ENCODE results near the gene ADCY1. TPM values are rescaled to one million over a fixed set of nuclear protein-coding genes. Genes with fewer than 3 reads are reported as not detected.

Gene ADCY1
- total RNA-seq, 4 donors from 2014 or later, result 0.15 to 0.72 (median 0.26) TPM

- Histone ChIP-seq H3K4me1 (no peaks in the 10 kb centered on the region), H3K27me3 (no peaks in the 10 kb centered on the region), H3K4me3 (no peak overlapping the region), H3K27ac (no peak overlapping the region), H3K9me3 (no peaks in the 10 kb centered on the region), H3K36me3 (no peaks in the 10 kb centered on the region)
- TF ChIP-seq POLR2AphosphoS5 (IDR thresholded peaks at IDR 0.05), result no peak
- no peak for TF ChIP-seq EP300 (IDR thresholded peaks at IDR 0.05)
- no peak for TF ChIP-seq POLR2A (IDR thresholded peaks at IDR 0.05)
- no peak for TF ChIP-seq CTCF (IDR thresholded peaks at IDR 0.05)
- peak in 1 of 2 donors; percentile 54 for DNase-seq (ENCODE audit: low spot score in 2 of 2)
- WGBS, result 94% methylated on average over 10 of the region's 10 CpGs
Measured at GRCh38 chr7:45655539-45655938, 81.4 kb downstream of the ADCY1 start.

GRCh38 chr7:45656431-45656830, 82.3 kb downstream of the ADCY1 start:
- DNase-seq (ENCODE audit: low spot score in 2 of 2), result peak in 1 of 2 donors; percentile 32
- no peaks in the 10 kb centered on the region for H3K36me3 ChIP-seq
- H3K27ac ChIP-seq, result no peak overlapping the region
- no peaks in the 10 kb centered on the region for H3K9me3 ChIP-seq
- no peak for TF ChIP-seq CTCF (IDR thresholded peaks at IDR 0.05)
- no peak for TF ChIP-seq EP300 (IDR thresholded peaks at IDR 0.05)
- TF ChIP-seq POLR2AphosphoS5 (IDR thresholded peaks at IDR 0.05), result no peak
- no peak for TF ChIP-seq POLR2A (IDR thresholded peaks at IDR 0.05)
- H3K4me3 ChIP-seq, result no peak overlapping the region
- no peaks in the 10 kb centered on the region for H3K27me3 ChIP-seq
- no peaks in the 10 kb centered on the region for H3K4me1 ChIP-seq
- WGBS, result 88% methylated on average over 2 of the region's 2 CpGs

GRCh38 chr7:45657136-45657889, 83.1 kb downstream of the ADCY1 start:
- Histone ChIP-seq H3K4me1 (no peaks in the 10 kb centered on the region), H3K27me3 (no peaks in the 10 kb centered on the region), H3K27ac (no peak overlapping the region), H3K4me3 (no peak overlapping the region), H3K9me3 (no peaks in the 10 kb centered on the region), H3K36me3 (no peaks in the 10 kb centered on the region)
- WGBS, result no CpG with 5 or more reads among the region's 11 CpGs
- TF ChIP-seq CTCF (IDR thresholded peaks at IDR 0.05), result no peak
- TF ChIP-seq POLR2A (IDR thresholded peaks at IDR 0.05), result no peak
- TF ChIP-seq EP300 (IDR thresholded peaks at IDR 0.05), result no peak
- TF ChIP-seq POLR2AphosphoS5 (IDR thresholded peaks at IDR 0.05), result no peak
- DNase-seq (ENCODE audit: low spot score in 2 of 2), result peak in 1 of 2 donors; percentile 66

- Histone ChIP-seq H3K27ac (no peak overlapping the region), H3K4me3 (no peak overlapping the region), H3K4me1 (no peaks in the 10 kb centered on the region), H3K36me3 (no peaks in the 10 kb centered on the region), H3K27me3 (no peaks in the 10 kb centered on the region), H3K9me3 (no peaks in the 10 kb centered on the region)
- DNase-seq (ENCODE audit: low spot score in 2 of 2), result peak in 1 of 2 donors; percentile 61
- TF ChIP-seq POLR2AphosphoS5 (IDR thresholded peaks at IDR 0.05) (no peak), POLR2A (IDR thresholded peaks at IDR 0.05) (no peak), EP300 (IDR thresholded peaks at IDR 0.05) (no peak)
- WGBS, result 71% methylated on average over 8 of the region's 11 CpGs
Measured at GRCh38 chr7:45657890-45658715, 83.9 kb downstream of the ADCY1 start.

- no peaks in the 10 kb centered on the region for H3K27me3 ChIP-seq
- TF ChIP-seq EP300 (IDR thresholded peaks at IDR 0.05) (no peak), POLR2AphosphoS5 (IDR thresholded peaks at IDR 0.05) (no peak), CTCF (IDR thresholded peaks at IDR 0.05) (no peak), POLR2A (IDR thresholded peaks at IDR 0.05) (no peak)
- DNase-seq (ENCODE audit: low spot score in 2 of 2), result peak in 1 of 2 donors; percentile 66
- no peaks in the 10 kb centered on the region for H3K4me1 ChIP-seq
- H3K9me3 ChIP-seq, result no peaks in the 10 kb centered on the region
- no peak overlapping the region for H3K4me3 ChIP-seq
- H3K27ac ChIP-seq, result no peak overlapping the region
- 75% methylated on average over 11 of the region's 16 CpGs for WGBS
- no peaks in the 10 kb centered on the region for H3K36me3 ChIP-seq
Measured at GRCh38 chr7:45658716-45659495, 84.7 kb downstream of the ADCY1 start.

Measured in suprapubic skin (tissue), 4 donors.